SK-N-SH treated with all-trans-retinoic acid at 6 μM for 48 hours (cell line): Measurements from ENCODE around the gene S100G.
"Not testable (repeated sequence)": the region's sequence is repeated elsewhere in the genome, so short reads cannot be mapped to it uniquely, and the experiment has no call there.

ENCODE experiments used
- CSDC2 ChIP-seq: fragments of 250-450 bp; sonication (Bioruptor Pico); IDR thresholded peaks from 2 replicates; pipeline ENCODE4 v1.5.0; 2020; ENCODE audit warnings: mild to moderate bottlenecking, moderate library complexity
- GLIS3 ChIP-seq: fragments of 250-450 bp; sonication (Bioruptor Pico); IDR thresholded peaks from 2 replicates; pipeline ENCODE4 v1.5.0; 2020; ENCODE audit warnings: mild to moderate bottlenecking, moderate library complexity
- PATZ1 ChIP-seq: fragments of 250-450 bp; sonication (Bioruptor Pico); IDR thresholded peaks from 2 replicates; pipeline ENCODE4 v1.8.0; 2020; ENCODE audit warnings: mild to moderate bottlenecking, moderate library complexity, borderline replicate concordance
- PPARA ChIP-seq: fragments of 250-450 bp; sonication (Bioruptor Pico); IDR thresholded peaks from 2 replicates; pipeline ENCODE4 v1.5.0; 2020; ENCODE audit warnings: mild to moderate bottlenecking, borderline replicate concordance
- TOX ChIP-seq: fragments of 250-450 bp; sonication (Bioruptor Pico); IDR thresholded peaks from 2 replicates; pipeline ENCODE4 v1.8.0; 2021; ENCODE audit warnings: mild to moderate bottlenecking, moderate library complexity, borderline replicate concordance
- ZFP3 ChIP-seq: fragments of 250-450 bp; sonication (Bioruptor Pico); IDR thresholded peaks from 2 replicates; pipeline ENCODE4 v1.5.0; 2020; ENCODE audit warnings: mild to moderate bottlenecking, moderate library complexity
- ZFP30 ChIP-seq: fragments of 450-650 bp; formaldehyde crosslinking; IDR thresholded peaks from 2 replicates; pipeline ENCODE4 v1.5.0; 2022; ENCODE audit warnings: mild to moderate bottlenecking, moderate library complexity

DNA sequence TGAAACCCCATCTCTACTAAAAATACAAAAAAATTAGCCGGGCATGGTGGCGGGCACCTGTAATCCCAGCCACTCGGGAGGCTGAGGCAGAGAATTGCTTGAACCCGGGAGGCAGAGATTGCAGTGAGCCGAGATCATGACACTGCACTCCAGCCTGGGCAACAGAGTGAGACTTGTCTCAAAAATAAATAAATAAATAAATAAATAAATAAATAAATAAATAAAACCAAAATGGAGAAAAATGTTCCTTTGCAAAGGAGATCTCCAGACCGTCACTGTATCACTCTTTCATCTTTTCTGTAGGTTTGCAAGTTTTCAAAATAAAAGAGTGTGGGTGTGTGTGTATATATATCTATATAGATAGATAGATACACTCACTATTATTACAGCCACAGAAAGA lies 46.7 kb upstream of the S100G start:
- TF ChIP-seq ZFP30 (CRISPR knock-in tag); PATZ1; ZFP3 (CRISPR knock-in tag); GLIS3; PPARA (CRISPR knock-in tag); TOX; CSDC2 (CRISPR knock-in tag): not testable (repeated sequence)
